AG04450 (cell line): ENCODE measurements around the gene HDAC5. TPM values are rescaled to one million over a fixed set of nuclear protein-coding genes. Genes with fewer than 3 reads are reported as not detected.
"Not testable (repeated sequence)": the region's sequence is repeated elsewhere in the genome, so short reads cannot be mapped to it uniquely, and the experiment has no call there.

Experiments used
- CTCF ChIA-PET: fragments of 300-600, 350-600 bp; formaldehyde crosslinking; extraction: SDS; loops from one replicate; lab custom pipeline; 2022; ENCODE audit warnings: antibody characterized with exemption, inconsistent platforms; lab: Charles Lee
- POLR2A ChIA-PET: fragments of 350-600 bp; formaldehyde crosslinking; extraction: SDS; loops from one replicate; lab custom pipeline; 2021; ENCODE audit warnings: antibody characterized with exemption, inconsistent platforms; lab: Yijun Ruan, JAX
- DNase-seq: peaks from one replicate; pipeline ENCODE4 v3.0.0-alpha.2; 2011; ENCODE audit warnings: low read depth, low spot score
- H3K27ac ChIP-seq: one replicate; pipeline ENCODE4 v1.5.1; 2012; ENCODE audit warnings: low read depth, low read length, control low read depth
- H3K27me3 ChIP-seq: one replicate; pipeline ENCODE4 v1.6.0; 2012; ENCODE audit warnings: low read length; ENCODE audit not compliant: control insufficient read depth, insufficient read depth
- H3K4me3 ChIP-seq: 2 replicates; pipeline ENCODE4 v1.5.1; 2011; ENCODE audit warnings: mild to moderate bottlenecking, low read depth, low read length, control low read depth
- H3K9me3 ChIP-seq: 2 replicates; pipeline ENCODE4 v1.5.1; 2012; ENCODE audit warnings: low read length; ENCODE audit not compliant: control insufficient read depth, insufficient read depth
- CTCF ChIP-seq: IDR thresholded peaks from 2 replicates; pipeline ENCODE4 v1.5.1; 2011; ENCODE audit warnings: low read depth, low read length, control low read depth, inconsistent platforms
- polyA plus RNA-seq: library from polyadenylated mRNA; depleted of rRNA; stranded (reverse); fragments of >200 nt; gene quantifications from 2 replicates; pipeline ENCODE4 v1.2.3, GENCODE V29; 2011

The HDAC5 gene
- polyA plus RNA-seq, 1 experiment = 21.3 TPM

GRCh38 chr17:44044071-44044470, 79.4 kb downstream of the HDAC5 start:
- H3K4me3 ChIP-seq = no peak overlapping the region
- no peak for TF ChIP-seq CTCF
- DNase-seq = no peak
- POLR2A ChIA-PET = interaction anchor here (0.7 to 1.7 kb wide), 8 partner anchors 11 to 142 kb away, joined by 3 to 9 read pairs (median 5); partner anchors contain the start of genes G6PC3, LSM12 and TMEM101
- CTCF ChIA-PET = interaction anchor here (0.6 to 6.3 kb wide), 10 partner anchors 17 to 166 kb away, joined by 3 to 55 read pairs (median 7); partner anchors contain the start of genes HDAC5 and PPY
- peak overlapping the region; percentile 80 for H3K27ac ChIP-seq
- H3K27me3 ChIP-seq = no peaks in the 10 kb centered on the region
- no peaks in the 10 kb centered on the region for H3K9me3 ChIP-seq

- H3K9me3 ChIP-seq = no peaks in the 10 kb centered on the region
- peak overlapping the region; percentile 80 for H3K27ac ChIP-seq
- no peaks in the 10 kb centered on the region for H3K27me3 ChIP-seq
- ChIA-PET POLR2A (interaction anchor here (0.5 to 1.7 kb wide), 9 partner anchors 10 to 101 kb away, joined by 3 to 9 read pairs (median 3); partner anchors contain the start of genes G6PC3, LSM12 and TMEM101), CTCF (interaction anchor here (0.5 to 6.3 kb wide), 12 partner anchors 14 to 165 kb away, joined by 3 to 55 read pairs (median 4); partner anchors contain the start of genes HDAC5 and PPY)
- DNase-seq = peak; percentile 37
- H3K4me3 ChIP-seq = no peak overlapping the region
- no peak for TF ChIP-seq CTCF
Measured at GRCh38 chr17:44043272-44043696, 80.2 kb downstream of the HDAC5 start.

GRCh38 chr17:44039829-44040635, 83.4 kb downstream of the HDAC5 start:
- no peak for TF ChIP-seq CTCF
- Histone ChIP-seq H3K4me3 (no peak overlapping the region), H3K27ac (no peak overlapping the region), H3K9me3 (no peaks in the 10 kb centered on the region), H3K27me3 (no peaks in the 10 kb centered on the region)
- POLR2A ChIA-PET = interaction anchor here (0.8 kb wide), 1 partner anchor 22 kb away, joined by 8 read pairs; no protein-coding TSS in a partner anchor
- no peak for DNase-seq
- CTCF ChIA-PET = interaction anchor here (1.3 to 6.3 kb wide), 6 partner anchors 8 to 130 kb away, joined by 3 to 55 read pairs (median 4); partner anchors contain the start of gene PPY

- Histone ChIP-seq H3K27ac (no peak overlapping the region), H3K27me3 (no peaks in the 10 kb centered on the region), H3K4me3 (no peak overlapping the region), H3K9me3 (no peaks in the 10 kb centered on the region)
- CTCF ChIA-PET = interaction anchor here (0.8 to 6.3 kb wide), 3 partner anchors 9 to 130 kb away, joined by 3 to 55 read pairs (median 3); partner anchors contain the start of gene PPY
- no peak for DNase-seq
- POLR2A ChIA-PET = no interaction called here
- no peak for TF ChIP-seq CTCF
Measured at GRCh38 chr17:44038604-44039011, 84.8 kb downstream of the HDAC5 start.

GRCh38 chr17:44037471-44037870, 86.0 kb downstream of the HDAC5 start:
- H3K4me3 ChIP-seq = no peak overlapping the region
- TF ChIP-seq CTCF = no peak
- POLR2A ChIA-PET = no interaction called here
- H3K27ac ChIP-seq = no peak overlapping the region
- no peaks in the 10 kb centered on the region for H3K9me3 ChIP-seq
- CTCF ChIA-PET = interaction anchor here (1.1 kb wide), 1 partner anchor 10 kb away, joined by 3 read pairs; no protein-coding TSS in a partner anchor
- DNase-seq = no peak
- no peaks in the 10 kb centered on the region for H3K27me3 ChIP-seq

GRCh38 chr17:44034688-44035087, 88.8 kb downstream of the HDAC5 start:
- H3K27me3 ChIP-seq, POLR2A ChIA-PET, CTCF ChIA-PET, DNase-seq, H3K9me3 ChIP-seq, H3K4me3 ChIP-seq, H3K27ac ChIP-seq: not testable (repeated sequence)
